Esophagus squamous epithelium (tissue), 4 donors: ENCODE data around the gene LRRC28.

ENCODE experiments used
- CTCF ChIP-seq, 6 experiments: fragments of 450-650 bp in 4 of 6; fragments of 200-600 bp in 2 of 6; sonication (generic) in 2 of 6; IDR thresholded peaks; one replicate each; pipeline ENCODE4 v1.5.1; 2016 to 2019; ENCODE audit warnings: antibody characterized with exemption in 6 of 6, mild to moderate bottlenecking in 4 of 6, moderate library complexity in 4 of 6
- POLR2A ChIP-seq, 4 donors: fragments of 450-650 bp; IDR thresholded peaks; one replicate each; pipeline ENCODE4 v1.6.1; 2017; ENCODE audit warnings: antibody characterized with exemption in 4 of 4, mild to moderate bottlenecking in 4 of 4, moderate library complexity in 3 of 4

DNA sequence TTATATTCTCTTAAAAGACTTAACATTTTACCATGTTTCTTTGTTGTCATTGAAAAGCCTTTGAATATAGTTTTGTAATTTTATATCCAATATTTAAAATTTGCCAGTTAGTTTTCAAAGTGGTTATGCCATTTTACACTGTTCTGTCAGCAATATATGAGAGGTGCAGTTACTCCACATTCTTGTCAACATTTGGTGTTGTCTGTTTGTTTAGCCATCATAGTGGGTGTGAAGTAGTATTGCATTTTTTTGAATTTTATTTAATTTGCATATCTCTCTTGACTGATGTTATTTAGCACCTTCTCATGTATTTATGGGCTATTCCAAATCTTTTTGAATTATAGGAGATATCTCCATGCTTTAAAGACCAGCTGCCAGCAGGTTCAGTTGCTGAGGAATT lies 40.4 kb downstream of the LRRC28 start:
- TF ChIP-seq POLR2A (IDR thresholded peaks at IDR 0.05): no peak
- TF ChIP-seq CTCF (IDR thresholded peaks at IDR 0.05): no peak
